Right lobe of liver (tissue), 4 donors: Measurements from ENCODE around the gene DYDC1.

ENCODE experiments used
- POLR2A ChIP-seq: fragments of 450-650 bp; IDR thresholded peaks from one replicate; pipeline ENCODE4 v1.6.1; 2017; ENCODE audit warnings: antibody characterized with exemption, mild to moderate bottlenecking
- TF ChIP-seq, protein P1 (sequence below), 4 donors: fragments of 200-600 bp in 3 of 4; fragments of 450-650 bp in 1 of 4; IDR thresholded peaks; one replicate each; pipeline versions ENCODE4 v1.5.1 to v1.8.0; 2016 to 2022; ENCODE audit warnings: antibody characterized with exemption in 4 of 4, mild to moderate bottlenecking in 2 of 4
- donor health status: DM: no; HTN: no; CAD: no.
- donor health status: DM: no; HTN: no; CAD: no.
- donor health status: DM: no; HTN: yes; CAD: no.

DNA sequence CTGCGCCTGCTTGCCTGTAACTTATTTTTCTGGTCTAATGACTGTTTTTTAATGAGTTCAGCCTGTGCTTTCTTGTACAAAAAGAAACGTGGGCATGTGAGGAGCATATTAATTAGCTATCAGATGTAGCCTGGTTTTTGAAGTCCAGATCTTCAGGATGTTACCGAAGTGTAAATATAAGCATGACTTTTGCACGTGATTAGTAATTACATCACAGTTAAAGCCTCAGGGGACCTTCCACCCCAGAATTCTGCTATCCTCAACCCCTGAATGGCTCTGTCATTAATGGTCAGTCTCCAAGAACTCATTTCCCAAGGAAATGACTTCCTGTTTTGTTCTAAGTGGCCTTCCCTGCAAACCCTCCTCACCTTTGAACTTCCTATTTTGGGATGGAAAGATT lies 49.6 kb upstream of the DYDC1 start:
- TF ChIP-seq, protein P1, sequence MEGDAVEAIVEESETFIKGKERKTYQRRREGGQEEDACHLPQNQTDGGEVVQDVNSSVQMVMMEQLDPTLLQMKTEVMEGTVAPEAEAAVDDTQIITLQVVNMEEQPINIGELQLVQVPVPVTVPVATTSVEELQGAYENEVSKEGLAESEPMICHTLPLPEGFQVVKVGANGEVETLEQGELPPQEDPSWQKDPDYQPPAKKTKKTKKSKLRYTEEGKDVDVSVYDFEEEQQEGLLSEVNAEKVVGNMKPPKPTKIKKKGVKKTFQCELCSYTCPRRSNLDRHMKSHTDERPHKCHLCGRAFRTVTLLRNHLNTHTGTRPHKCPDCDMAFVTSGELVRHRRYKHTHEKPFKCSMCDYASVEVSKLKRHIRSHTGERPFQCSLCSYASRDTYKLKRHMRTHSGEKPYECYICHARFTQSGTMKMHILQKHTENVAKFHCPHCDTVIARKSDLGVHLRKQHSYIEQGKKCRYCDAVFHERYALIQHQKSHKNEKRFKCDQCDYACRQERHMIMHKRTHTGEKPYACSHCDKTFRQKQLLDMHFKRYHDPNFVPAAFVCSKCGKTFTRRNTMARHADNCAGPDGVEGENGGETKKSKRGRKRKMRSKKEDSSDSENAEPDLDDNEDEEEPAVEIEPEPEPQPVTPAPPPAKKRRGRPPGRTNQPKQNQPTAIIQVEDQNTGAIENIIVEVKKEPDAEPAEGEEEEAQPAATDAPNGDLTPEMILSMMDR (IDR thresholded peaks at IDR 0.05): no peak
- TF ChIP-seq POLR2A: no peak
